ENCODE data around the gene KRT4. TPM values are rescaled to one million over a fixed set of nuclear protein-coding genes. Genes with fewer than 3 reads are reported as not detected.

The KRT4 gene
- total RNA-seq, 1 donor from 2014 or later = not detected

DNA sequence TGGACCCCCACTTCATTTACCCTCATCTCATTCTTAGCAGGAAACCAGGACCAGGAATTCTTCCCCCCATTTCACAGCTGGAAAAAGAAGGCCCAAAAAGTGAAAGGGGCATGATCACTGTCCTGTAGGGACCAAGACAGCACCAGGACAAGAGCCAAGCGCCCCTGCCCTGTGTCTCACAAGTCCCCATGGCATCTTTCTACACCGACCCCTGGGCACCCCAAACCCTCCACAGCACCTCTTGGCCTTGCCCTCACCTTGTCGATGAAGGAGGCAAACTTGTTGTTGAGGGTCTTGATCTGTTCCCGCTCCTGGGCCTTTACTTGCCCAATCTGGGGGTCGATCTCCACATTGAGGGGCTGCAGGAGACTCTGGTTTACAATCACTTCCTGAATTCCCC lies 37.5 kb downstream of the KRT4 start:
- DNase-seq (ENCODE audit: low read depth) = no peak
- TF ChIP-seq, protein P1, sequence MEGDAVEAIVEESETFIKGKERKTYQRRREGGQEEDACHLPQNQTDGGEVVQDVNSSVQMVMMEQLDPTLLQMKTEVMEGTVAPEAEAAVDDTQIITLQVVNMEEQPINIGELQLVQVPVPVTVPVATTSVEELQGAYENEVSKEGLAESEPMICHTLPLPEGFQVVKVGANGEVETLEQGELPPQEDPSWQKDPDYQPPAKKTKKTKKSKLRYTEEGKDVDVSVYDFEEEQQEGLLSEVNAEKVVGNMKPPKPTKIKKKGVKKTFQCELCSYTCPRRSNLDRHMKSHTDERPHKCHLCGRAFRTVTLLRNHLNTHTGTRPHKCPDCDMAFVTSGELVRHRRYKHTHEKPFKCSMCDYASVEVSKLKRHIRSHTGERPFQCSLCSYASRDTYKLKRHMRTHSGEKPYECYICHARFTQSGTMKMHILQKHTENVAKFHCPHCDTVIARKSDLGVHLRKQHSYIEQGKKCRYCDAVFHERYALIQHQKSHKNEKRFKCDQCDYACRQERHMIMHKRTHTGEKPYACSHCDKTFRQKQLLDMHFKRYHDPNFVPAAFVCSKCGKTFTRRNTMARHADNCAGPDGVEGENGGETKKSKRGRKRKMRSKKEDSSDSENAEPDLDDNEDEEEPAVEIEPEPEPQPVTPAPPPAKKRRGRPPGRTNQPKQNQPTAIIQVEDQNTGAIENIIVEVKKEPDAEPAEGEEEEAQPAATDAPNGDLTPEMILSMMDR (IDR thresholded peaks at IDR 0.05; ENCODE audit: insufficient read depth, low read length, poor library complexity, severe bottlenecking) = no peak
- Histone ChIP-seq H3K36me3 (ENCODE audit: control insufficient read depth, insufficient read depth, low read length) (no peaks in the 10 kb centered on the region), H3K4me3 (ENCODE audit: low read depth, low read length) (no peak overlapping the region), H3K27me3 (ENCODE audit: control insufficient read depth, insufficient read depth, low read length) (peaks cover 14% of the 10 kb centered on the region)

DNA sequence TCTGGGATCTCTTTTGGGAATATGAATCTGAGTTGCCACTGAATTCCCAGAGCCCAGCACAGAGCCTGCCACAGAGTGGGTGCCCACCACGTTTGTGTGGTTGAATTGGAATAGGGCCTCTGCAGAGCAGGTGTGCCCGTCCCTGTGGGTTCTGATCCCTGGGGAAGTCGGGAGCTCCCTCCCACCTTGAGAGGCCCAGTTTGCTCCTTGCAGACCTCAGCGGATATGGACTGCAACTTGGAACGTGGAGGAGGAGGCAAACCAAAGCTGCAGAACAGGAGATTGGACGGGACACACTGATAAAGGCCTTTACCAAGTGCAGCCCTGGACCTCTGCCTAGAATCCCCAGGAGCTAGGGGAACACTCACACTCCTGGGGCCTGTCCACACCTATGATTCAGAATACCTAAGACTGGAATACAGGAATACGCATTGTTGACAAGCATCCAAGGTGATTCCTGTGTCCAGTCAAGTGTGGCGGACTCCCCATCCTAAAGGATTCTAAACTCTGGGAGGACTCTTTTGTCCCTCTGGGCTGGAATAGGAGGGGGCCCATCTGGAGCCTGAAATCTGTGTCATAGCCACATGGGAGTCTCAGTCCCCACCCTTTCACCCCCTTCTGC lies 39.2 kb downstream of the KRT4 start:
- H3K4me3 ChIP-seq (ENCODE audit: low read depth, low read length) = no peak overlapping the region
- no peaks in the 10 kb centered on the region for H3K36me3 ChIP-seq (ENCODE audit: control insufficient read depth, insufficient read depth, low read length)
- DNase-seq (ENCODE audit: low read depth) = no peak
- H3K27me3 ChIP-seq (ENCODE audit: control insufficient read depth, insufficient read depth, low read length) = peaks cover 8% of the 10 kb centered on the region
- TF ChIP-seq, protein P1 (IDR thresholded peaks at IDR 0.05; ENCODE audit: insufficient read depth, low read length, poor library complexity, severe bottlenecking) = no peak

DNA sequence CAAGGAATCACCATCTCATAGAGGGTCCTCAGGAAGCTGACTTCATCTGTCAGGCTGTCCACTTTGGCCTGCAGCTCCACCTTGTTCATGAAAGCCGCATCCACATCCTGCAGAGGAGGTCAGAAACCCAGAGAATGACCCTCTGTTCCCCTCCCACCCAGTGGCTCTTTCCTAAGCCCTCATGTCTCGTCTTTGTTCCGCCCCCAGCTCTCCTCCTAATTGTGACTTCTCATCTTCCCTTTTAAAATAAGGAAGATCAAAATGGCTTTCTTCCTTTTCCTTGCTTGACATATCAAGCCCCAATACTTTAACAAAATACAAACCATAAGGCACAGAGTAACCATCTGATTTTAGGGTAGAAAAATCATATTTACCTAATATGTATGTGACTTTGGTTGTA lies 41.1 kb downstream of the KRT4 start:
- Histone ChIP-seq H3K27me3 (ENCODE audit: control insufficient read depth, insufficient read depth, low read length) (peaks cover 10% of the 10 kb centered on the region), H3K36me3 (ENCODE audit: control insufficient read depth, insufficient read depth, low read length) (no peaks in the 10 kb centered on the region), H3K4me3 (ENCODE audit: low read depth, low read length) (no peak overlapping the region)
- TF ChIP-seq, protein P1 (IDR thresholded peaks at IDR 0.05; ENCODE audit: insufficient read depth, low read length, poor library complexity, severe bottlenecking) = no peak
- DNase-seq (ENCODE audit: low read depth) = no peak

DNA sequence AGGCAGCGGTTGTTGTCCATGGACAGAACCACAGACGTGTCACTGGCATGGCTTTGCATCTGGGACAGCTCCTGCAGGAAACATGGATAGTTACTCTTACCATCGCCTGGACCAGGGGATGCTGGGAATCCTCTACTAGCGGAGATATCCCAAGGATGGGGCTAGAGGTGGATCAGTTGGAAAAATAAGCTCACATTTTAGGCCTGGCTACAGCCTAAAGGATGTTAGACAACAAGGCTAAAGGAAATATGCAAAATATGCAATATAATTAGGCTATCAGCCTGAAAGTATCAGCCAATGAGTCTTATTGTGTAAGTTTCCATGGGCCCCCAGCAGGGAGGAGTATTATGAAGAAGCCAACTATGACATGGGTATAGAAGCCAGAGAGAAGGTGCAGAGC lies 41.7 kb downstream of the KRT4 start:
- peaks cover 7% of the 10 kb centered on the region for H3K27me3 ChIP-seq (ENCODE audit: control insufficient read depth, insufficient read depth, low read length)
- no peak for DNase-seq (ENCODE audit: low read depth)

DNA sequence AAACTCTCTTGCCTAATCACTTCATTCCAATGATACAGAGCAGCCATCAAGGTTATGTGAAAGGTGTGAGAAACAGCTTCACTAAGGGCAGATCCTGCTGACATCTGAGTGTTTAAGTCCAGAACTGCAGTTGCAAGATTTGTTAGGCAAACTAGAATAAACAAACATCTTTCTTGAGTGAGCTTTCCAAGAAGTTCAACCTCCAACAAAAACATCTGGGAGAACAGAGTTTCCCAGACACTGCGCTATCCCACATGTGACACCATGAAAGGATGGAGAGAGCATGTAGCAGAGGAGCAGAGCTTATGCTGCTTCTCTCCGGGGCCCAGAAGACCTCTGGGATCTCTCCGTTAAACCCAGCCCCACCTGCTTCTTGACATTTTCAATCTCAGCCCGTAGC lies 42.4 kb downstream of the KRT4 start:
- Histone ChIP-seq H3K27me3 (ENCODE audit: control insufficient read depth, insufficient read depth, low read length) (peaks cover 7% of the 10 kb centered on the region), H3K4me3 (ENCODE audit: low read depth, low read length) (no peak overlapping the region), H3K36me3 (ENCODE audit: control insufficient read depth, insufficient read depth, low read length) (no peaks in the 10 kb centered on the region)
- TF ChIP-seq, protein P1 (IDR thresholded peaks at IDR 0.05; ENCODE audit: insufficient read depth, low read length, poor library complexity, severe bottlenecking) = no peak
- DNase-seq (ENCODE audit: low read depth) = no peak

More for the DNA sequence above, 41.7 kb downstream of the KRT4 start:
- Histone ChIP-seq H3K4me3 (ENCODE audit: low read depth, low read length) (no peak overlapping the region), H3K36me3 (ENCODE audit: control insufficient read depth, insufficient read depth, low read length) (no peaks in the 10 kb centered on the region)
- TF ChIP-seq, protein P1 (IDR thresholded peaks at IDR 0.05; ENCODE audit: insufficient read depth, low read length, poor library complexity, severe bottlenecking) = no peak

DNA sequence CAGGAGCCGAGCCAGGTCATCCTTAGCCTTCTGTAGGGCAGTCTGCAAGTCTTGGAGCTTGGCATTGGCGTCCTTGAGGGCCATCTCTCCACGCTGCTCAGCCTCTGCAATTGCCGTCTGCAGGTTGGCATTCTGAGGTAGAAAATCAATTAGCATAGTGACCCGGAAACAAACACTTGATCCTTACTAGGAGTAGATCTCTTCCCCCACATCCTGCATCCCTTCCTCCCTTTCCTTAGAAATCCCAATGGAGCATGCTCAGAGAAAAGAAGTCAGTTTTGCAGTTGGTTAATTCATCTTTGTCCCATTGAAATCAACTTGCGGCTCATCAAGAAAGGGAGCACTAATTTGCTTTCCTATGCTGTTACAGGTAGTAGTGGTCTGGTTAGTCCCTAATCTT lies 42.8 kb downstream of the KRT4 start:
- TF ChIP-seq, protein P1 (IDR thresholded peaks at IDR 0.05; ENCODE audit: insufficient read depth, low read length, poor library complexity, severe bottlenecking) = no peak
- no peak for DNase-seq (ENCODE audit: low read depth)
- peaks cover 7% of the 10 kb centered on the region for H3K27me3 ChIP-seq (ENCODE audit: control insufficient read depth, insufficient read depth, low read length)
- no peaks in the 10 kb centered on the region for H3K36me3 ChIP-seq (ENCODE audit: control insufficient read depth, insufficient read depth, low read length)
- H3K4me3 ChIP-seq (ENCODE audit: low read depth, low read length) = no peak overlapping the region

Data from kidney epithelial cell (primary cell).